GM12801 (cell line): ENCODE data around the gene ANTXR1.

Experiments used
- TF ChIP-seq, protein P1 (sequence below): IDR thresholded peaks from one replicate; pipeline ENCODE4 v1.5.1; 2011; ENCODE audit warnings: control low read depth; ENCODE audit not compliant: insufficient read length; ENCODE audit errors: extremely low read depth

ANTXR1 gene

DNA sequence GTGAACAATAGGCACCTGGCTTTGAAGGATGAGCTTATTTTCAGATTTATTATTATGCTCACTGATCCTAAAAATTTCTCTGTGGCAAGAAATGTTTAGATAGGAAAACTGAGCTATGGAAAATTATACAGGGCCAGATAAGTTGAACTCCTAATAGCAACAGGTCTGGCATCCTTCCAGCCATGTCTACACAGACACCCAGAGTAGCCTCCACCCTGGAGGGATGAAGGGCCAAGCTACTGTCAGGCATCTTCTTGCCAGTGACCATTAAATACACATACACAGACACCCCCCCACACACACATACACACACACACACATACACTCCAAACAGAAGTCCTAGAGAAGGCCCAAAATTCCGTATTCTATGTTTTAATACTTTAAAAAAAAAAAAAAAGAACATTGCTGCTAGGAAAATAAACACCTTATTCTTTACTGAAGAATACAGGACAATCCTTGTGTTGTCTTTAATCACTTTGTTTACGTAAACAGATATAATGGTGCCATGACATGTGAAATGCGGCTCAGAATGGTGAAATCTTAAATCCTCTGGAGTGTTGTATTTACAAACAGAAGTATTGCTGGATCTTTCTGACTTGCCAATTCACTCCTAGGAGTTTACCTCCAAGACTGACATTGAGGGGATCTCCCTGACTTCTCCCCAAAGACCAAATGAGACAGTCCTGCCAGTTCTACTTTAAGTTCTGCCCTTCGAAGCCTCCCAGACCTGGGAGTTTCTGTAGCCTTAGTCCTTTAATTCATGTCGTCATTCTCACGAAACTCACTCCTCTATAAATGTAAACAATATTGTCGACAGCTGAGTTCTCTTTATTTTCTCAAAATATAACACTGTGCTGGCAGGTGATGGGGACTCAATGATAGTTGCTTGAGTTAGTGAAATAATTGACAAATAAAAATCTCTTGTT lies 163.1 kb downstream of the ANTXR1 start:
- TF ChIP-seq, protein P1, sequence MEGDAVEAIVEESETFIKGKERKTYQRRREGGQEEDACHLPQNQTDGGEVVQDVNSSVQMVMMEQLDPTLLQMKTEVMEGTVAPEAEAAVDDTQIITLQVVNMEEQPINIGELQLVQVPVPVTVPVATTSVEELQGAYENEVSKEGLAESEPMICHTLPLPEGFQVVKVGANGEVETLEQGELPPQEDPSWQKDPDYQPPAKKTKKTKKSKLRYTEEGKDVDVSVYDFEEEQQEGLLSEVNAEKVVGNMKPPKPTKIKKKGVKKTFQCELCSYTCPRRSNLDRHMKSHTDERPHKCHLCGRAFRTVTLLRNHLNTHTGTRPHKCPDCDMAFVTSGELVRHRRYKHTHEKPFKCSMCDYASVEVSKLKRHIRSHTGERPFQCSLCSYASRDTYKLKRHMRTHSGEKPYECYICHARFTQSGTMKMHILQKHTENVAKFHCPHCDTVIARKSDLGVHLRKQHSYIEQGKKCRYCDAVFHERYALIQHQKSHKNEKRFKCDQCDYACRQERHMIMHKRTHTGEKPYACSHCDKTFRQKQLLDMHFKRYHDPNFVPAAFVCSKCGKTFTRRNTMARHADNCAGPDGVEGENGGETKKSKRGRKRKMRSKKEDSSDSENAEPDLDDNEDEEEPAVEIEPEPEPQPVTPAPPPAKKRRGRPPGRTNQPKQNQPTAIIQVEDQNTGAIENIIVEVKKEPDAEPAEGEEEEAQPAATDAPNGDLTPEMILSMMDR: no peak

DNA sequence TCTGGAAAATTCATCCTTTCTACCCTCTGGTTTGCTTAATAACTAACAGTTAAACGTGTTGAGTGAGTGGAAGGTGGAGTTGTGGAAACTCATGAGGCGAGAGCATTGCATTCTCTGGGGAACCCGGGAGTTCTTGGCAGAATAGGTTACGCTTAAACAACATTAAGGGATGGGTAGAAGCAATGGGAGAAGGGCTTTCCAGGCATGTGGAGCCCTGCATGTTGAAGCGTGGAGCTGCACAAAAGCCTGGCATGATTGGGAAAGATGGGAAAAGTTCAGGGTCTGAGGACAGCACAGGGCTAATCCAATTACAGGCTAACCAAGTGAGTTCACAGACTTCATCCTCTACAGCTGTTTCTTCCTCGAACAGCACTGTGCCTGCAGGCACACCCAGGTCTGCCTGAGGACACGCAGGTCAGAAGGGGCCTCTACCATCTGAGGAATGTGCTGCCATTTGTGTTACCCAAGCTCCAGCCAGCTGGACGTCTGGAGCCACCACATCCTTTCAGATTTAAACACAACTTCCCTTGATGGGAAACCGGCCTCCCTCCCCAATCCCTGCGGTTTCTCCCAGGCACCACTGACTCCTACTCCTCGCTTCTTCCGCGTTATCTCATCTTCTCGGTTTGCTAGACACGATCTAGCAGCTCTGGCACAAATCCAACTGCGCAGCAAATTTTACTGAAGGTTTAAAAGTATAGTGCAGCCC lies 164.2 kb downstream of the ANTXR1 start:
- TF ChIP-seq, protein P1: no peak

DNA sequence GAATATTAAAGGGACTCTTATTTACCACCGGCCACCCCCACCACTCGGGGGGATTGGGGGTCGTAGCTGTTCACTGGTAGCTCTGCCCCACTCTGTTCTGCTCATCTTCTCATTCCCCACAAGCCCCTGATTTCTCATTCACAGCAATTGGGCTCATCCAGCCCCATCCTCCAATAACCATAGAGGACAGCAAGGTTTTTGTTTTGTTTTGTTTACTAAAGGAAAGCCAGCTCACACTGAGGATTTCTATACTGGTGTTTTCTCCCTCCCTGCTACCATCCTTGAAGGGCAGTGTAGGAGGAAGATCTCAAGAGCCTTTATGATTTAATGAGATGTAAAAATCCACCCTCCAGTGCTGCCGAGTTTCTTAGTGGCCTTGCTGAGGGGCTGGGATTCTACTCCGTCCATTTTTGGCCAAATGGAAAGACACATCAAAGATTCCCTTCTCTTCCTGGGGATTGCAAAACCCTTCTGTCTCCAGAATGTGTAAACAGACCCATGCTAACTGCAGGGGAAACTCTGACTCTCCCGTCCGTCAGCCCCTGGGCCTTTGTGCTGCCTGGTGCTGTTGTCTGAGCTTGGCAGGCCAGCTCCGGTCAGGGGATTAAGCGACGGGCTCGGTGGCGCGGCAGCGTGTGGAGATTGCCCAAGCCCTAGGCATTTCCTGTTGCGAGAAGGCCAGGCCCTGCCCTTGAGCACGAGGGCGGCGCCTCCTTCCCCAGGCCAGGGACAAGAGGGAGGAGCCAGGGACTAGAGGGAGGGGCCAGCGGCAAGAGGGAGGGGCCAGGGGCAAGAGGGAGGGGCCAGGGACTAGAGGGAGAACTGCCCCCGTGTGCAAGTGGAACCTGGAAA lies 165.0 kb downstream of the ANTXR1 start:
- TF ChIP-seq, protein P1: no peak

DNA sequence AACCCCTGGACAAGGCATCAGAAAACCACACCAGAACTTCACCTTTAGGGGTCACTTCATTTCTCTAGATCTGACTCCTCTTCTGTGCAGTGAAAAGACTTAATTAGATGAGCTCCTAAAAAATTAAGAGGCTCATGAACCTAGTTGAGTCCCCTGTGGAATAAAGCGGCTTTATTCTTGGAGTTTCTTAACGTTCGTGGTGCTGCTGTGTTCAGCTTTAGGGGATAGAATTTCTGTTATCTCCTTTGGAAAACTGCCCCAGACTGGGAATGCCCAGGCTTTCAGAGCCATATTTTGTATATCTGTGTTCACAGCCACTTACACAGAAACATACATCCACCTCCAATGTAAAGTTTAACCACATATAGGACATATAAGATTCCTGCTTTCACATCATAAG lies 165.8 kb downstream of the ANTXR1 start:
- TF ChIP-seq, protein P1: no peak

DNA sequence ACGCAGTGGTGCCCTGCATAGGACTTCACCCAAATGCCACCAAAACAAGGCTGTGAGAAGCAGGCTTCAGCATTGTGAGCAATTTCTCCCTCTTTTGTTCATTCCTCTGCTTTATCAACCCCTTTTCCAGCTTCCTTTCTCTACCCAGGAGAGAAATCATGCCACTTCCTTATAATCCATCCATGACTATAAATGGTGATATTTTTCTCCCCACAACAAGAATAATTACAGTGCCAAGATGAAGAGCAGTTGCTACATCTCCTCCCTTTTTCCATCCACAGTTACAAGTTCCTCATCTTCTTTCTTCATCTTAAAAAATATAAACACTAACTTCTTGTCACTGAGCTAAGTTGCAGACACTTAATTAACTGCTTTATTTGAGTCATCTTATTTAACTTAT lies 167.2 kb downstream of the ANTXR1 start:
- TF ChIP-seq, protein P1: no peak

DNA sequence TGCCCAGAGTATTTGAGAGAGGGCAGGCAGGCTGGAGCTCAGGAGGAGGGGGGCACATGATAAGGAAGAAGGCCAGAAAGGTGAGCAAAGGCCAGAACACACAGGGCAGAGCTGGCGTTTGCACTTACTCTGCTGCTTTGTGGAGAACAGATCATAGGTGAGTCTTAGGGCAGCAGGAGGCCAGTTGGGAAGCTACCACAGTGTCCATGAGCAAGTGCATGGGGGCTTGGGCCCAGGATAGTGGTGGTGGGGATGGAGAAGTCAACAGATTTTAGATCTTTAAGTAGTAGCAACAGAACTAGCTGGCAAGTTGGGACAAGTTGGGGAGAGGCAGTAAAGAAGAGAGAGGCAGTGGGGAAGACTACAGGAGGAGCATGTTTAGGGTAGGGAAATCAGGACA lies 168.0 kb downstream of the ANTXR1 start:
- TF ChIP-seq, protein P1: no peak
